ENCODE measurements around the gene FAM228B.

DNA sequence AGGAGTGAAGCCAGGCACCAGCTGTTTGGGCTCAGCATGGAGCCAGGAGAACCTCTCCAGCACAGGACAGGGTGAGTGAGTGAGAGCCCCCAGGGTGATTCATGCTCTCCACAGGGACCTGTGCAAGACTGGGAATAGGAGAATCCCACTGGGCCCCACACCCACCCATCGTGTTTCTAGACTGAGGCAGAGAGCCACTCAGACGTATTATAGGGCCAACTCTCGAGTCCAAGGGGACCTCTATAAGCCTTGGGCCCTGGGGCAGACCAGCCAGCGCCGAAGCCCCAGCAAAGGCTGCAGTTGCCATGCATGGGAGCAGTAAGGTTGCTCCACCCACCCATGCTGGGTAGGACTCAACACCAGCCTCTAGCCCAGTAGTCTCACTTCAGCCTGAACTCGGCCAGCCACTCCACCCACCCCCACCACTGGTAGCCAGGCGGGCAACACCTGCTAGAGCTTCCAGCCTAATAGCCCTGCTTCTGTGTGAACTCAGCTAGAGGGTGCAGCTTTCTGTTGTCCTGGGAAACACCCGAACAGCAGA, 19.1 kb upstream of the FAM228B start:
- TF ChIP-seq, protein P1, sequence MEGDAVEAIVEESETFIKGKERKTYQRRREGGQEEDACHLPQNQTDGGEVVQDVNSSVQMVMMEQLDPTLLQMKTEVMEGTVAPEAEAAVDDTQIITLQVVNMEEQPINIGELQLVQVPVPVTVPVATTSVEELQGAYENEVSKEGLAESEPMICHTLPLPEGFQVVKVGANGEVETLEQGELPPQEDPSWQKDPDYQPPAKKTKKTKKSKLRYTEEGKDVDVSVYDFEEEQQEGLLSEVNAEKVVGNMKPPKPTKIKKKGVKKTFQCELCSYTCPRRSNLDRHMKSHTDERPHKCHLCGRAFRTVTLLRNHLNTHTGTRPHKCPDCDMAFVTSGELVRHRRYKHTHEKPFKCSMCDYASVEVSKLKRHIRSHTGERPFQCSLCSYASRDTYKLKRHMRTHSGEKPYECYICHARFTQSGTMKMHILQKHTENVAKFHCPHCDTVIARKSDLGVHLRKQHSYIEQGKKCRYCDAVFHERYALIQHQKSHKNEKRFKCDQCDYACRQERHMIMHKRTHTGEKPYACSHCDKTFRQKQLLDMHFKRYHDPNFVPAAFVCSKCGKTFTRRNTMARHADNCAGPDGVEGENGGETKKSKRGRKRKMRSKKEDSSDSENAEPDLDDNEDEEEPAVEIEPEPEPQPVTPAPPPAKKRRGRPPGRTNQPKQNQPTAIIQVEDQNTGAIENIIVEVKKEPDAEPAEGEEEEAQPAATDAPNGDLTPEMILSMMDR (conservative IDR thresholded peaks at IDR 0.05; ENCODE audit: low read length): no peak
- TF ChIP-seq EZH2phosphoT487 (IDR thresholded peaks at IDR 0.05; ENCODE audit: borderline replicate concordance): no peak

All from Loucy (cell line).